Stomach (tissue), 9 donors: Measurements from ENCODE around the gene ALPG. TPM values are rescaled to one million over a fixed set of nuclear protein-coding genes. Genes with fewer than 3 reads are reported as not detected.
"Not testable (repeated sequence)": the region's sequence is repeated elsewhere in the genome, so short reads cannot be mapped to it uniquely, and the experiment has no call there.

ENCODE experiments used
- DNase-seq, 2 donors: peaks; one replicate each; pipeline versions ENCODE4 v3.0.0 to v3.0.0-alpha.2; 2013 to 2019
- H3K27ac ChIP-seq, 5 donors: fragments of 200-600 bp in 4 of 5; sonication (generic) in 4 of 5; one replicate each; pipeline ENCODE4 v1.5.1; 2013 to 2019; ENCODE audit warnings: mild to moderate bottlenecking in 1 of 5, moderate library complexity in 1 of 5
- H3K27me3 ChIP-seq, 3 donors: fragments of 200-600 bp; sonication (generic); one replicate each; pipeline ENCODE4 v1.5.1; 2017 to 2019; ENCODE audit warnings: mixed run types in 1 of 3
- H3K36me3 ChIP-seq, 4 donors: fragments of 200-600 bp; sonication (generic); 1 replicate in 3 of 4; 2 replicates in 1 of 4; pipeline ENCODE4 v1.5.1; 2016 to 2019
- H3K4me1 ChIP-seq, 4 donors: fragments of 200-600 bp; sonication (generic); one replicate each; pipeline ENCODE4 v1.5.1; 2016 to 2019
- H3K4me3 ChIP-seq, 4 donors: fragments of 200-600 bp; sonication (generic) in 3 of 4; one replicate each; pipeline ENCODE4 v1.5.1; 2016 to 2019; ENCODE audit warnings: mild to moderate bottlenecking in 1 of 4
- H3K9me3 ChIP-seq, 4 donors: fragments of 200-600 bp; sonication (generic); one replicate each; pipeline ENCODE4 v1.5.1; 2016 to 2019
- CTCF ChIP-seq, 7 experiments: fragments of 450-650 bp in 4 of 7; fragments of 200-600 bp in 3 of 7; sonication (generic) in 3 of 7; IDR thresholded peaks; one replicate each; pipeline ENCODE4 v1.5.1; 2016 to 2019; ENCODE audit warnings: antibody characterized with exemption in 7 of 7, control low read depth in 2 of 7, mild to moderate bottlenecking in 1 of 7
- EP300 ChIP-seq: sonication (generic); formaldehyde crosslinking; IDR thresholded peaks from one replicate; pipeline ENCODE4 v1.6.1; 2017; ENCODE audit warnings: antibody characterized with exemption
- POLR2A ChIP-seq, 4 donors: fragments of 450-650 bp; IDR thresholded peaks; one replicate each; pipeline ENCODE4 v1.6.1; 2016; ENCODE audit warnings: antibody characterized with exemption in 4 of 4, control low read depth in 2 of 4, mild to moderate bottlenecking in 1 of 4, moderate library complexity in 1 of 4
- POLR2AphosphoS5 ChIP-seq, 3 donors: sonication (generic); formaldehyde crosslinking; IDR thresholded peaks; one replicate each; pipeline ENCODE4 v1.6.1; 2016; ENCODE audit warnings: antibody characterized with exemption in 3 of 3
- WGBS, 5 donors: extraction: QIAGEN DNeasy Blood & Tissue Kit in 3 of 5; methylation state at CpG; one replicate each; pipeline versions ENCODE4 v1.1.5 to v1.1.7; 2013 to 2018; 5-methylcytosine and 5-hydroxymethylcytosine counted together
- intact Hi-C: fragments of 100-400 bp; cut with DNase I; formaldehyde crosslinking; loops from one replicate; pipeline ENCODE4 v1.15.1; 2023; ENCODE audit warnings: low total_unique reads
- polyA plus RNA-seq, 3 donors: library from polyadenylated mRNA; stranded (reverse); fragments of 200-250 nt; gene quantifications; one replicate each; pipeline ENCODE4 v1.2.3, GENCODE V29; 2013
- total RNA-seq, 5 donors: library from RNA; depleted of rRNA; stranded (reverse); fragments of >200 nt; gene quantifications; one replicate each; pipeline versions ENCODE4 v1.1.0 to v1.2.3, GENCODE V29; 2014 to 2016
- donor health status: healthy with polysubstance abuse.
- donor health status: Bipolar disorder and iron deficiency.
- donor health status: healthy.

Gene ALPG
- total and polyA plus RNA-seq, 8 donors = not detected

- H3K4me1 ChIP-seq = no peaks in the 10 kb centered on the region
- peak in 1 of 2 donors; percentile 11 for DNase-seq
- intact Hi-C loops = no loop called here
- H3K27ac ChIP-seq = no peak overlapping the region
- 77 to 95% (median 90%) methylated on average over 8 to 11 of the region's 11 CpGs for WGBS, 5 donors
- H3K27me3 ChIP-seq = peaks cover 5 to 29% (median 6%) of the 10 kb centered on the region in 3 donors
- no peaks in the 10 kb centered on the region for H3K9me3 ChIP-seq
- TF ChIP-seq EP300 (no peak), POLR2AphosphoS5 (IDR thresholded peaks at IDR 0.05) (no peak), POLR2A (IDR thresholded peaks at IDR 0.05) (no peak), CTCF (IDR thresholded peaks at IDR 0.05) (no peak)
- no peaks in the 10 kb centered on the region for H3K36me3 ChIP-seq
- H3K4me3 ChIP-seq = no peak overlapping the region
These were observed 617 bp upstream of the ALPG start for GRCh38 chr2:232405943-232406510.

- H3K4me3 ChIP-seq, H3K27ac ChIP-seq, intact Hi-C loops, H3K36me3 ChIP-seq, DNase-seq, H3K4me1 ChIP-seq, H3K9me3 ChIP-seq: not testable (repeated sequence)
- H3K27me3 ChIP-seq = peaks cover 5 to 36% (median 6%) of the 10 kb centered on the region in 3 donors
- WGBS, 5 donors = 86 to 90% (median 88%) methylated on average over 3 to 28 of the region's 30 CpGs
These were observed 945 bp downstream of the ALPG start for GRCh38 chr2:232407428-232408150.

- H3K4me1 ChIP-seq, H3K9me3 ChIP-seq, intact Hi-C loops, H3K27ac ChIP-seq, DNase-seq, H3K4me3 ChIP-seq, H3K36me3 ChIP-seq: not testable (repeated sequence)
- H3K27me3 ChIP-seq = peaks cover 5 to 43% (median 6%) of the 10 kb centered on the region in 3 donors
- 77 to 92% (median 85%) methylated on average over 4 to 10 of the region's 10 CpGs for WGBS, 5 donors
These were observed 1.6 kb downstream of the ALPG start for GRCh38 chr2:232408269-232408668.

- DNase-seq, H3K9me3 ChIP-seq, H3K4me3 ChIP-seq, H3K36me3 ChIP-seq, intact Hi-C loops, H3K27ac ChIP-seq, H3K4me1 ChIP-seq: not testable (repeated sequence)
- WGBS, 5 donors = 19 to 71% (median 40%) methylated on average over 9 to 40 of the region's 40 CpGs
- peaks cover 5 to 53% (median 6%) of the 10 kb centered on the region in 3 donors for H3K27me3 ChIP-seq
These were observed 3.0 kb downstream of the ALPG start for GRCh38 chr2:232409617-232410016.

GRCh38 chr2:232410238-232410900 lies 3.7 kb downstream of the ALPG start:
- WGBS, 5 donors = 79 to 90% (median 81%) methylated on average over 5 to 7 of the region's 7 CpGs
- no peak for DNase-seq
- Histone ChIP-seq H3K9me3 (no peaks in the 10 kb centered on the region), H3K27ac (no peak overlapping the region), H3K36me3 (no peaks in the 10 kb centered on the region), H3K4me1 (no peaks in the 10 kb centered on the region), H3K27me3 (peaks cover 6 to 61% (median 11%) of the 10 kb centered on the region in 3 donors), H3K4me3 (no peak overlapping the region)
- TF ChIP-seq EP300 = no peak
- no peak for TF ChIP-seq POLR2AphosphoS5 (IDR thresholded peaks at IDR 0.05)
- TF ChIP-seq POLR2A (IDR thresholded peaks at IDR 0.05) = no peak
- TF ChIP-seq CTCF (IDR thresholded peaks at IDR 0.05) = no peak
- intact Hi-C loops = no loop called here
